GM18526 (cell line): Measurements from ENCODE around the gene CMTR1.

Experiments used
- POLR2A ChIP-seq: IDR thresholded peaks from 3 replicates; pipeline ENCODE4 v1.6.1; 2011; ENCODE audit not compliant: insufficient read length; ENCODE audit errors: extremely low read depth

The CMTR1 gene

GRCh38 chr6:37506479-37506878, 73.5 kb downstream of the CMTR1 start:
- no peak for TF ChIP-seq POLR2A

GRCh38 chr6:37507077-37507476, 74.1 kb downstream of the CMTR1 start:
- no peak for TF ChIP-seq POLR2A

GRCh38 chr6:37507690-37508421, 74.8 kb downstream of the CMTR1 start:
- TF ChIP-seq POLR2A: no peak

- TF ChIP-seq POLR2A: no peak
Measured at GRCh38 chr6:37511201-37511600, 78.2 kb downstream of the CMTR1 start.

GRCh38 chr6:37511910-37512399, 78.9 kb downstream of the CMTR1 start:
- no peak for TF ChIP-seq POLR2A

- no peak for TF ChIP-seq POLR2A
Measured at GRCh38 chr6:37512400-37513011, 79.5 kb downstream of the CMTR1 start.

- no peak for TF ChIP-seq POLR2A
Measured at GRCh38 chr6:37513155-37513554, 80.1 kb downstream of the CMTR1 start.

- no peak for TF ChIP-seq POLR2A
Measured at GRCh38 chr6:37513576-37513975, 80.6 kb downstream of the CMTR1 start.

- no peak for TF ChIP-seq POLR2A
Measured at GRCh38 chr6:37514321-37514771, 81.3 kb downstream of the CMTR1 start.

- no peak for TF ChIP-seq POLR2A
Measured at GRCh38 chr6:37514837-37515236, 81.8 kb downstream of the CMTR1 start.

- no peak for TF ChIP-seq POLR2A
Measured at GRCh38 chr6:37515712-37516075, 82.7 kb downstream of the CMTR1 start.

GRCh38 chr6:37516076-37516919, 83.3 kb downstream of the CMTR1 start:
- TF ChIP-seq POLR2A: no peak

GRCh38 chr6:37516920-37517405, 83.9 kb downstream of the CMTR1 start:
- TF ChIP-seq POLR2A: no peak

- no peak for TF ChIP-seq POLR2A
Measured at GRCh38 chr6:37517411-37517812, 84.4 kb downstream of the CMTR1 start.

GRCh38 chr6:37518116-37518515, 85.1 kb downstream of the CMTR1 start:
- TF ChIP-seq POLR2A: no peak

- no peak for TF ChIP-seq POLR2A
Measured at GRCh38 chr6:37519461-37519860, 86.4 kb downstream of the CMTR1 start.
